OCI-LY3 (cell line): ENCODE results near the gene USP3.
"Not testable (repeated sequence)": the region's sequence is repeated elsewhere in the genome, so short reads cannot be mapped to it uniquely, and the experiment has no call there.

Source experiments
- H2AFZ ChIP-seq: fragments of 200-600, 300-600 bp; shearing (Covaris generic); 2 replicates; pipeline ENCODE4 v1.6.0; 2014; ENCODE audit warnings: antibody characterized with exemption, low read depth, low read length
- H3K27ac ChIP-seq: fragments of 200-600, 300-600 bp; sonication (generic); 2 replicates; pipeline ENCODE4 v1.5.1; 2014; ENCODE audit warnings: mild to moderate bottlenecking, low read length, moderate library complexity, mixed read lengths
- H3K27me3 ChIP-seq: fragments of 200-600, 300-600 bp; sonication (generic); 2 replicates; pipeline ENCODE4 v1.6.1; 2014; ENCODE audit warnings: low read depth, low read length, mixed read lengths
- H3K36me3 ChIP-seq: fragments of 200-600, 300-600 bp; sonication (generic); replicated peaks from 2 replicates; pipeline ENCODE3; 2014; ENCODE audit warnings: low read depth, low read length, mixed read lengths
- H3K4me1 ChIP-seq: fragments of 300-600, 200-600 bp; sonication (generic); 2 replicates; pipeline ENCODE4 v1.6.1; 2014; ENCODE audit warnings: low read length, mixed read lengths
- H3K4me2 ChIP-seq: fragments of 200-600, 300-600 bp; sonication (generic); 2 replicates; pipeline ENCODE4 v1.6.1; 2014; ENCODE audit warnings: low read length, mixed read lengths
- H3K4me3 ChIP-seq: fragments of 300-600, 200-600 bp; sonication (generic); 2 replicates; pipeline ENCODE4 v1.5.1; 2014; ENCODE audit warnings: antibody characterized with exemption, mild to moderate bottlenecking, low read length, moderate library complexity
- H3K79me2 ChIP-seq: fragments of 300-600, 200-600 bp; shearing (Covaris generic); 2 replicates; pipeline ENCODE4 v1.6.1; 2014; ENCODE audit warnings: mild to moderate bottlenecking, low read length, mixed read lengths
- H3K9ac ChIP-seq: fragments of 300-600, 200-600 bp; shearing (Covaris generic); 2 replicates; pipeline ENCODE4 v1.6.0; 2014; ENCODE audit warnings: mild to moderate bottlenecking, low read length, moderate library complexity
- H3K9me3 ChIP-seq: fragments of 200-600, 300-600 bp; shearing (Covaris generic); 2 replicates; pipeline ENCODE4 v1.6.1; 2014; ENCODE audit warnings: low read length, mixed read lengths; ENCODE audit not compliant: insufficient read depth
- H4K20me1 ChIP-seq: fragments of 200-600, 300-600 bp; sonication (generic); 2 replicates; pipeline ENCODE4 v1.6.1; 2016; ENCODE audit warnings: low read length, mixed read lengths; ENCODE audit not compliant: insufficient read depth
- EZH2phosphoT487 ChIP-seq: fragments of 200-600 bp; shearing (Covaris generic); IDR thresholded peaks from 2 replicates; pipeline ENCODE4 v1.6.1; 2018; ENCODE audit warnings: antibody characterized with exemption, mixed run types, low read depth
- TF ChIP-seq, protein P1 (sequence below): fragments of 200-600, 300-600 bp; sonication (generic); IDR thresholded peaks from 2 replicates; pipeline ENCODE4 v1.5.1; 2014; ENCODE audit warnings: antibody characterized with exemption, low read length, low read depth

The USP3 gene

DNA sequence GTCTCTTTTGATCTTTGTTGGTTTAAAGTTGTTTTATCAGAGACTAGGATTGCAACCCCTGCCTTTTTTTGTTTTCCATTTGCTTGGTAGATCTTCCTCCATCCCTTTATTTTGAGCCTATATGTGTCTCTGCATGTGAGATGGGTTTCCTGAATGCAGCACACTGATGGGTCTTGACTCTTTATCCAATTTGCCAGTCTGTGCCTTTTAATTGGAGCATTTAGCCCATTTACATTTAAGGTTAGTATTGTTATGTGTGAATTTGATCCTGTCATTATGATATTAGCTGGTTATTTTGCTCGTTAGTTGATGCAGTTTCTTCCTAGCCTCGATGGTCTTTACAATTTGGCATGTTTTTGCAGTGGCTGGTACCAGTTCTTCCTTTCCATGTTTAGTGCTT, 116.4 kb downstream of the USP3 start:
- H3K36me3 ChIP-seq, result peaks cover 32% of the 10 kb centered on the region
- H3K4me1 ChIP-seq, H3K4me2 ChIP-seq, H4K20me1 ChIP-seq, H3K9me3 ChIP-seq, H3K79me2 ChIP-seq, H3K27ac ChIP-seq, H3K27me3 ChIP-seq, H3K4me3 ChIP-seq, H3K9ac ChIP-seq, H2AFZ ChIP-seq: not testable (repeated sequence)

DNA sequence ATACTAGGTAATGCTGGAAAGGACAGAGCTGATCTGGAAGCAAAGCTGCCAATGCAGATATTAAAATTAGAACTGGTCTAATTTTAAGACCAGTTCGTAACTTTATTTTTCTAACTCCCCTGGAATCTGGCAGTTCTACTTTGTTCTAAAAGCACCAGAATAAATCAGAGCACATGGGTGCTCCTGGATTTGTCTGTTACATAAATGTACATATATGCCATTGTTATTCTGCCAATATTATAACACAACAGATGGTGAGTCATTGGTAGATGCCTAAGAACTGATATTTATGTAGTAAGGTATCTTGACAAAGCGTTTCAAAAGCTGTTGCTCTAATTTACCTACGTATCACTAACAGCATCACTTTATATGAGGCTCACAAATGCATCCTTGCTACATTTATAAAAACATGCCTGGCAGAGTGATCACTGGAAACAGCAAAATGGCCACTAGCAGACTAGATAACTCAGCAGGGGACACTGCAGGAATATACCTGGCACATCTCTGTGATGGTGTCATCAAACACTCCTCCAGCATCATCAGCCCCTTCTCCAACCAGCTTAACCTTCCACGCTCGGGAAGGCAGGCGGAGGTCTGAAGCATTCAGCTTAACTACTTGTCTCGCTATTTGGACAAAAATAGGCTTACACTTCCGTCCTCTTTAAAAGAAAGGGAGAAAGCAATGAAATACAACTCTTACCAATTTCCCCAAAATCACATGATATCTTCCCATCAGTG, 119.0 kb downstream of the USP3 start:
- H3K4me1 ChIP-seq, result peaks cover 10% of the 10 kb centered on the region
- H3K4me3 ChIP-seq, result no peak overlapping the region
- H3K36me3 ChIP-seq, result peaks cover 35% of the 10 kb centered on the region
- H2AFZ ChIP-seq, result no peak overlapping the region
- H3K79me2 ChIP-seq, result no peaks in the 10 kb centered on the region
- H3K27ac ChIP-seq, result no peak overlapping the region
- H4K20me1 ChIP-seq, result no peaks in the 10 kb centered on the region
- H3K27me3 ChIP-seq, result no peaks in the 10 kb centered on the region
- no peak overlapping the region for H3K4me2 ChIP-seq
- no peaks in the 10 kb centered on the region for H3K9me3 ChIP-seq
- TF ChIP-seq EZH2phosphoT487, result no peak
- TF ChIP-seq, protein P1, sequence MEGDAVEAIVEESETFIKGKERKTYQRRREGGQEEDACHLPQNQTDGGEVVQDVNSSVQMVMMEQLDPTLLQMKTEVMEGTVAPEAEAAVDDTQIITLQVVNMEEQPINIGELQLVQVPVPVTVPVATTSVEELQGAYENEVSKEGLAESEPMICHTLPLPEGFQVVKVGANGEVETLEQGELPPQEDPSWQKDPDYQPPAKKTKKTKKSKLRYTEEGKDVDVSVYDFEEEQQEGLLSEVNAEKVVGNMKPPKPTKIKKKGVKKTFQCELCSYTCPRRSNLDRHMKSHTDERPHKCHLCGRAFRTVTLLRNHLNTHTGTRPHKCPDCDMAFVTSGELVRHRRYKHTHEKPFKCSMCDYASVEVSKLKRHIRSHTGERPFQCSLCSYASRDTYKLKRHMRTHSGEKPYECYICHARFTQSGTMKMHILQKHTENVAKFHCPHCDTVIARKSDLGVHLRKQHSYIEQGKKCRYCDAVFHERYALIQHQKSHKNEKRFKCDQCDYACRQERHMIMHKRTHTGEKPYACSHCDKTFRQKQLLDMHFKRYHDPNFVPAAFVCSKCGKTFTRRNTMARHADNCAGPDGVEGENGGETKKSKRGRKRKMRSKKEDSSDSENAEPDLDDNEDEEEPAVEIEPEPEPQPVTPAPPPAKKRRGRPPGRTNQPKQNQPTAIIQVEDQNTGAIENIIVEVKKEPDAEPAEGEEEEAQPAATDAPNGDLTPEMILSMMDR, result no peak
- H3K9ac ChIP-seq, result no peak overlapping the region

DNA sequence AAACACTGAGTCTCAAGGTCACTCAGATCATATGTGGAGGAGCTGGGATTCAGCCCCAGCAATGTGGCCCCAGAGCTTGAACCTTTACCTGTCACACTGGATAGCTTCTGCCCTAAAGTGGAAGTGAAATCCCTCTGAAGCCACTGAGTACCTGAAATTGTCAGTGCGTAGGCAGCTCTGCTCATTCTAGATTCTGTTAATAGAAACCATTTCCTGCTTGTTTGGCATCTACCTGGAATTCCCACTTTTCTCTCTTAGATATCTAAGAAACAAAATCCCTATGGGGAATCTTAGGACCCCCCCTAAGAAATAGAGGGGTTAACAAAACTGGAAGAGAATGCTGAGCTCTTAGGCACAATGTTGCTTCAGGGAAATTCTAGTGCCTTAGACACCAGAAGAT, 122.6 kb downstream of the USP3 start:
- Histone ChIP-seq H3K4me3 (no peak overlapping the region), H2AFZ (no peak overlapping the region)

DNA sequence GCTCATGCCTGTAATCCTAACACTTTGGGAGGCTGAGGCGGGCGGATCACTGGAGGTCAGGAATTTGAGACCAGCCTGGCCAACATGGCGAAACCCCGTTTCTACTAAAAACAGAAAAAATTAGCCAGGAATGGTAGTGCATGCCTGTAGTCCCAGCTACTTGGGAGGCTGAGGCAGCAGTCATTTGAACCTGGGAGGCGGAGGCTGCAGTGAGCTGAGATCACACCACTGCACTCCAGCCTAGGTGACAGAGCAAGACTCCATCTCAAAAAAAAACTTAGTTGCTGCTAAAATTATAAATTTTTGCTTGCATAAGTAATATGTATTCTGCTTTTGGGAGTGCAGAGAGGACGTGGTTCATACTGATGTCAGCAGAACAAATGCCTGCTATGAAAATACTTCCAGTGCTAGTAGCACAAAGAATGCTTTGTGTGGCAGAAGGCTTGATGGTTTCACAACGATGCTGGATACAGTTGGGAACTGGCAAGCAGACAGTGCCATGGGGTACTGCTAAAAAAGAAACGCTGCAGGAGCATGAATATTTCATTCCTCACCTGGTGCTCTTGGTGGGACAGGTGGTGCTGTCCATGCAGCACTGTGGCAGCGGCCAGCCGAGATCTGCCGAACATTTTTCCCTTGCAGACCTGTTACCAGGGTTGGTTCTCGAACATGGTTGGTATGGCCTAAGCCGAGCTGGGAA, 123.9 kb downstream of the USP3 start:
- H3K9me3 ChIP-seq, result no peaks in the 10 kb centered on the region
- H3K4me2 ChIP-seq, result no peak overlapping the region
- TF ChIP-seq, protein P1, result no peak
- no peak for TF ChIP-seq EZH2phosphoT487
- no peaks in the 10 kb centered on the region for H3K27me3 ChIP-seq
- no peak overlapping the region for H2AFZ ChIP-seq
- H3K4me3 ChIP-seq, result no peak overlapping the region
- peaks cover 58% of the 10 kb centered on the region for H3K36me3 ChIP-seq
- H3K4me1 ChIP-seq, result peaks cover 15% of the 10 kb centered on the region
- no peaks in the 10 kb centered on the region for H3K79me2 ChIP-seq
- H3K9ac ChIP-seq, result no peak overlapping the region
- H3K27ac ChIP-seq, result no peak overlapping the region
- no peaks in the 10 kb centered on the region for H4K20me1 ChIP-seq

More for the DNA sequence above, 122.6 kb downstream of the USP3 start:
- Histone ChIP-seq H3K27ac (0 out of 2 replicates have a peak overlapping the region, but pooled peaks have one; percentile 6), H3K4me1 (peaks cover 11% of the 10 kb centered on the region), H3K27me3 (no peaks in the 10 kb centered on the region), H3K9me3 (no peaks in the 10 kb centered on the region), H3K4me2 (peak overlapping the region; percentile 17; the same call in 1 of the 2 replicates), H3K79me2 (no peaks in the 10 kb centered on the region), H3K9ac (no peak overlapping the region), H3K36me3 (peaks cover 54% of the 10 kb centered on the region), H4K20me1 (no peaks in the 10 kb centered on the region)
- no peak for TF ChIP-seq EZH2phosphoT487
- TF ChIP-seq, protein P1, result no peak
